GM23248 (cell line): ENCODE results near the gene STARD13.

Source experiments
- EZH2 ChIP-seq: fragments of 200-600 bp; sonication (generic); IDR thresholded peaks from 2 replicates; pipeline ENCODE4 v1.6.1; 2018; ENCODE audit warnings: antibody characterized with exemption, mild to moderate bottlenecking; ENCODE audit not compliant: insufficient read depth, poor library complexity, severe bottlenecking
- EZH2phosphoT487 ChIP-seq: fragments of 200-600 bp; sonication (generic); IDR thresholded peaks from 2 replicates; pipeline ENCODE4 v1.6.1; 2018; ENCODE audit warnings: antibody characterized with exemption, moderate library complexity, mild to moderate bottlenecking, low read depth; ENCODE audit not compliant: insufficient read depth

GRCh38 chr13:33236021-33236420 lies 49.5 kb downstream of the STARD13 start:
- no peak for TF ChIP-seq EZH2phosphoT487
- TF ChIP-seq EZH2: no peak
